IMR-90 (cell line): ENCODE results near the gene DMXL2. TPM values are rescaled to one million over a fixed set of nuclear protein-coding genes. Genes with fewer than 3 reads are reported as not detected.
"Not testable (repeated sequence)": the region's sequence is repeated elsewhere in the genome, so short reads cannot be mapped to it uniquely, and the experiment has no call there.

Source experiments
- ATAC-seq: fragments of 200-7000 bp; cut with Tn5 transposase; 2 replicates; pipeline ENCODE4 v1.9.1; 2020; ENCODE audit warnings: low read depth, mild to moderate bottlenecking, moderate library complexity
- BruUV-seq: library from RNA; stranded (reverse); fragments of 400-500 nt; replicated peaks from 2 replicates; lab custom pipeline; 2021; lab: Mats Ljungman, UMichigan
- CTCF ChIA-PET: fragments of 300-600 bp; formaldehyde crosslinking; extraction: SDS; loops from one replicate; lab custom pipeline; 2021; ENCODE audit warnings: antibody characterized with exemption; lab: Yijun Ruan, JAX
- POLR2A ChIA-PET: fragments of 300-600 bp; sonication (Branson Sonifier 250); formaldehyde crosslinking; loops from one replicate; lab custom pipeline; 2022; ENCODE audit warnings: antibody characterized with exemption; ENCODE audit not compliant: unreplicated experiment; lab: Charles Lee
- DNase-seq: peaks from one replicate; pipeline ENCODE4 v3.0.0; 2013
- H2AFZ ChIP-seq: replicated peaks from 2 replicates; pipeline ENCODE3; 2013; ENCODE audit warnings: low read length, mild to moderate bottlenecking; ENCODE audit not compliant: poor library complexity
- H2AK5ac ChIP-seq: 2 replicates; pipeline ENCODE4 v1.6.1; 2013; ENCODE audit warnings: low read depth, low read length, inconsistent platforms
- H2AK9ac ChIP-seq: replicated peaks from 2 replicates; pipeline ENCODE3; 2013; ENCODE audit warnings: mild to moderate bottlenecking, low read depth, low read length, moderate library complexity; ENCODE audit not compliant: poor library complexity
- H2BK120ac ChIP-seq: 2 replicates; pipeline ENCODE4 v1.6.1; 2013; ENCODE audit warnings: low read depth, low read length, inconsistent platforms
- H2BK15ac ChIP-seq: 3 replicates; pipeline ENCODE4 v1.6.1; 2013; ENCODE audit warnings: low read depth, low read length, inconsistent platforms
- H2BK20ac ChIP-seq: 2 replicates; pipeline ENCODE4 v1.6.1; 2013; ENCODE audit warnings: low read depth, mild to moderate bottlenecking, inconsistent platforms, low read length, moderate library complexity
- H2BK5ac ChIP-seq: 2 replicates; pipeline ENCODE4 v1.6.1; 2013; ENCODE audit warnings: mild to moderate bottlenecking, low read depth, low read length, inconsistent platforms; ENCODE audit not compliant: poor library complexity, severe bottlenecking
- H3K14ac ChIP-seq: replicated peaks from 2 replicates; pipeline ENCODE4 v1.6.1; 2013; ENCODE audit warnings: low read depth, low read length, inconsistent platforms
- H3K18ac ChIP-seq: 2 replicates; pipeline ENCODE4 v1.6.1; 2013; ENCODE audit warnings: low read depth, low read length, control low read depth
- H3K23ac ChIP-seq: 2 replicates; pipeline ENCODE4 v1.6.1; 2013; ENCODE audit warnings: low read depth, low read length, inconsistent platforms
- H3K27ac ChIP-seq: 2 replicates; pipeline ENCODE4 v1.5.1; 2013; ENCODE audit warnings: mild to moderate bottlenecking, control low read depth, low read length; ENCODE audit not compliant: insufficient read depth
- H3K27me3 ChIP-seq: 2 replicates; pipeline ENCODE4 v1.6.1; 2013; ENCODE audit warnings: low read length; ENCODE audit not compliant: control insufficient read depth, insufficient read depth
- H3K36me3 ChIP-seq: 2 replicates; pipeline ENCODE4 v1.6.1; 2013; ENCODE audit warnings: low read length, mixed read lengths; ENCODE audit not compliant: control insufficient read depth, insufficient read depth
- H3K4ac ChIP-seq: 2 replicates; pipeline ENCODE4 v1.6.1; 2013; ENCODE audit warnings: low read depth, low read length, inconsistent platforms
- H3K4me1 ChIP-seq: 2 replicates; pipeline ENCODE4 v1.6.1; 2013; ENCODE audit warnings: low read length, mixed read lengths; ENCODE audit not compliant: control insufficient read depth, insufficient read depth
- H3K4me2 ChIP-seq: 2 replicates; pipeline ENCODE4 v1.6.1; 2013; ENCODE audit warnings: low read depth, mild to moderate bottlenecking, control low read depth, low read length, moderate library complexity
- H3K4me3 ChIP-seq: 2 replicates; pipeline ENCODE4 v1.5.1; 2013; ENCODE audit warnings: low read depth, mild to moderate bottlenecking, control low read depth, low read length, moderate library complexity; ENCODE audit not compliant: insufficient read depth
- H3K56ac ChIP-seq: 2 replicates; pipeline ENCODE4 v1.6.1; 2013; ENCODE audit warnings: low read length, inconsistent platforms; ENCODE audit not compliant: insufficient read depth; ENCODE audit errors: extremely low read depth
- H3K79me1 ChIP-seq, 2 experiments: 2 replicates each; pipeline ENCODE4 v1.6.1; 2013; ENCODE audit warnings: low read length in 2 of 2, inconsistent platforms in 1 of 2, low read depth in 1 of 2
- H3K9ac ChIP-seq: 2 replicates; pipeline ENCODE4 v1.6.1; 2013; ENCODE audit warnings: low read depth, low read length, control low read depth
- H3K9me1 ChIP-seq: 2 replicates; pipeline ENCODE4 v1.6.1; 2013; ENCODE audit warnings: low read length, inconsistent platforms; ENCODE audit not compliant: insufficient read depth
- H3K9me3 ChIP-seq: 2 replicates; pipeline ENCODE4 v1.6.1; 2013; ENCODE audit warnings: low read length; ENCODE audit not compliant: control insufficient read depth, insufficient read depth
- H4K20me1 ChIP-seq: 2 replicates; pipeline ENCODE4 v1.6.1; 2013; ENCODE audit warnings: low read length, inconsistent platforms; ENCODE audit not compliant: insufficient read depth
- H4K5ac ChIP-seq: 2 replicates; pipeline ENCODE4 v1.6.1; 2013; ENCODE audit warnings: mild to moderate bottlenecking, low read depth, low read length, control low read depth
- H4K8ac ChIP-seq, 2 experiments: 2 replicates each; pipeline ENCODE4 v1.6.1; 2013; ENCODE audit warnings: low read depth in 2 of 2, low read length in 2 of 2, control low read depth in 1 of 2, inconsistent platforms in 1 of 2
- H4K91ac ChIP-seq: 2 replicates; pipeline ENCODE4 v1.6.1; 2013; ENCODE audit warnings: low read depth, low read length, inconsistent platforms; ENCODE audit not compliant: insufficient read depth
- WGBS, 2 experiments: methylation state at CpG; one replicate each; pipeline versions ENCODE4 v1.1.5 to v1.1.7; 2013; ENCODE audit warnings: missing lambda C conversion rate in 2 of 2; ENCODE audit not compliant: insufficient read length in 1 of 2; ENCODE audit errors: extremely low coverage in 2 of 2; 5-methylcytosine and 5-hydroxymethylcytosine counted together
- dilution Hi-C: fragments of 300-500 bp; cut with HindIII; formaldehyde crosslinking; loops from one replicate; pipeline ENCODE4 v1.14.3; 2018; ENCODE audit warnings: low sequenced_read_pairs; ENCODE audit not compliant: unreplicated experiment
- in situ Hi-C: fragments of 300-500 bp; cut with MboI; formaldehyde crosslinking; loops from 3 replicates; pipeline ENCODE4 v1.14.3; 2019; ENCODE audit warnings: low sequenced_read_pairs, inconsistent platforms, mixed read lengths
- intact Hi-C: fragments of 100-400 bp; cut with micrococcal nuclease; formaldehyde crosslinking; loops from 2 replicates; pipeline ENCODE4 v1.10.0; 2022
- polyA plus RNA-seq, 3 experiments: library from polyadenylated mRNA; depleted of rRNA; stranded (reverse); fragments of >200 nt; gene quantifications; 2 replicates each; pipeline ENCODE4 v1.2.3, GENCODE V29; 2012; ENCODE audit warnings: low replicate concordance in 1 of 3
- total RNA-seq: library from RNA; depleted of rRNA; stranded (reverse); fragments of >200 nt; gene quantifications from 2 replicates; pipeline ENCODE4 v1.2.3, GENCODE V29; 2012

Gene DMXL2
- total and polyA plus RNA-seq, 2 of the 4 experiments (the other 2 are of a cell fraction) = 9.7 to 21.9 TPM

DNA sequence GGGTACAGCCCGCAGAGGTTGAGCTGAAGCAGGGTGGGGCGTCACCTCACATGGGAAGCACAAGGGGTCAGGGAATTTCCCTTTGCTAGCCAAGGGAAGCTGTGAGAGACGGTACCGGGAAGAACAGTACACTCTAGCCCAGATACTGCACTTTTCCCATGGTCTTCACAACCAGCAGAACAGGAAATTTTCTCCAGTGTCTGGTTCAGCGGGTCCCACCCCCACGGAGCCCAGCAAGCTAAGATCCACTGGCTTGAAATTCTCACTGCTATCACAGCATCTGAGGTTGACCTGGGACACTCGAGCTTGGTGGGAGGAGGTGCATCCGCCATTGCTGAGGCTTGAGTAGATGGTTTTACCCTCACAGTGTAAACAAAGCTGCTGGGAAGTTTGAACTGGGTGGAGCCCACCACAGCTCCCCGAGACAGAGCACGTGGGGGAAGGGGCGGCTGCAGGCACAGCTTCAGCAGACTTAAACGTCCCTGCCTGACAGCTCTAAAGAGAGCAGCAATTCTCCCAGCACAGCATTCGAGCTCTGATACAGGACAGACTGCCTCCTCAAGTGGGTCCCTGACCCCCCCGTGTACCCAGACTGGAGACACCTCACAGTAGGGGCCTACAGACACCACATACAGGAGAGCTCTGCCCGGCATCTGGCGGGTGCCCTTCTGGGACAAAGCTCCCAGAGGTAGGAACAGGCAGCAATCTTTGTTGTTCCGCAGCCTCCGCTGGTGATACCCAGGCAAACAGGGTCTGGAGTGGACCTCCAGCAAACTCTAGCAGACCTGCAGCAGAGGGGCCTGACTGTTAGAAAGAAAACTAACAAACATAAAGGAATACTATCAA, 53.4 kb downstream of the DMXL2 start:
- POLR2A ChIA-PET, H3K4me1 ChIP-seq, H3K23ac ChIP-seq, H3K56ac ChIP-seq, H2AK5ac ChIP-seq, H2BK5ac ChIP-seq, H3K36me3 ChIP-seq, H3K9ac ChIP-seq, H3K79me1 ChIP-seq, H3K4ac ChIP-seq, H4K5ac ChIP-seq, H4K20me1 ChIP-seq, H3K27me3 ChIP-seq, H3K9me1 ChIP-seq, dilution Hi-C loops, H3K14ac ChIP-seq, in situ Hi-C loops, H3K9me3 ChIP-seq, H3K27ac ChIP-seq, H2BK120ac ChIP-seq, H2AK9ac ChIP-seq, intact Hi-C loops, H3K4me3 ChIP-seq, H3K18ac ChIP-seq, BruUV-seq, H2BK15ac ChIP-seq: not testable (repeated sequence)
- Histone ChIP-seq H4K91ac (peak overlapping the region; percentile 26; the same call in 1 of the 2 replicates), H2BK20ac (0 out of 2 replicates have a peak overlapping the region, but pooled peaks have one; percentile 24), H3K4me2 (peak overlapping the region; percentile 18; the same call in 1 of the 2 replicates), H4K8ac (0 out of 4 replicates have a peak overlapping the region, but pooled peaks of 1 of the 2 experiments have one; percentile 16), H2AFZ (peak overlapping the region; percentile 58)
- DNase-seq (peak; percentile 5), ATAC-seq (peak; percentile 81)
- 83% methylated on average over 2 of the region's 18 CpGs; no CpG with 5 or more reads in 1 of the 2 experiments for WGBS, 2 experiments
- CTCF ChIA-PET = interaction anchor here (1.1 kb wide), 1 partner anchor 70 kb away, joined by 3 read pairs; no protein-coding TSS in a partner anchor
